Spinal cord (tissue), 10 donors: Measurements from ENCODE around the gene ATP2B2. TPM values are rescaled to one million over a fixed set of nuclear protein-coding genes. Genes with fewer than 3 reads are reported as not detected.

Experiments
- DNase-seq, 6 donors: peaks; one replicate each; pipeline versions ENCODE4 v3.0.0 to v3.0.0-alpha.2; 2013 to 2015; ENCODE audit warnings: low spot score in 6 of 6, low read depth in 4 of 6
- H3K27ac ChIP-seq: one replicate; pipeline ENCODE4 v1.5.1; 2013; ENCODE audit warnings: low read depth, low read length, control low read depth
- H3K27me3 ChIP-seq: one replicate; pipeline ENCODE4 v1.6.1; 2013; ENCODE audit warnings: low read length; ENCODE audit not compliant: control insufficient read depth, insufficient read depth
- H3K36me3 ChIP-seq: one replicate; pipeline ENCODE4 v1.6.1; 2013; ENCODE audit warnings: low read length; ENCODE audit not compliant: control insufficient read depth, insufficient read depth
- H3K4me1 ChIP-seq: one replicate; pipeline ENCODE4 v1.6.1; 2013; ENCODE audit warnings: low read length; ENCODE audit not compliant: control insufficient read depth, insufficient read depth
- H3K4me3 ChIP-seq: one replicate; pipeline ENCODE4 v1.5.1; 2013; ENCODE audit warnings: low read depth, low read length, control low read depth
- H3K9me3 ChIP-seq: one replicate; pipeline ENCODE4 v1.6.1; 2013; ENCODE audit warnings: low read length; ENCODE audit not compliant: control insufficient read depth, insufficient read depth
- WGBS: methylation state at CpG from one replicate; pipeline ENCODE4 v1.1.5; 2013; ENCODE audit warnings: missing lambda C conversion rate; ENCODE audit not compliant: insufficient coverage; 5-methylcytosine and 5-hydroxymethylcytosine counted together
- polyA plus RNA-seq, 2 donors: library from polyadenylated mRNA; unstranded; fragments of 120-200 nt; gene quantifications; one replicate each; pipeline ENCODE4 v1.2.1, GENCODE V29; 2013; ENCODE audit not compliant: insufficient read length in 2 of 2
- total RNA-seq, 2 donors: library from RNA; depleted of rRNA in 1 of 2; stranded (reverse); fragments of 120-200 nt in 1 of 2; fragments of >200 nt in 1 of 2; gene quantifications; one replicate each; pipeline versions ENCODE4 v1.2.3 to v1.2.4, GENCODE V29; 2013 to 2014
- donor health status: healthy.

Gene ATP2B2
- total and polyA plus RNA-seq, 4 donors = 25.2 to 94.5 (median 80.4) TPM

DNA sequence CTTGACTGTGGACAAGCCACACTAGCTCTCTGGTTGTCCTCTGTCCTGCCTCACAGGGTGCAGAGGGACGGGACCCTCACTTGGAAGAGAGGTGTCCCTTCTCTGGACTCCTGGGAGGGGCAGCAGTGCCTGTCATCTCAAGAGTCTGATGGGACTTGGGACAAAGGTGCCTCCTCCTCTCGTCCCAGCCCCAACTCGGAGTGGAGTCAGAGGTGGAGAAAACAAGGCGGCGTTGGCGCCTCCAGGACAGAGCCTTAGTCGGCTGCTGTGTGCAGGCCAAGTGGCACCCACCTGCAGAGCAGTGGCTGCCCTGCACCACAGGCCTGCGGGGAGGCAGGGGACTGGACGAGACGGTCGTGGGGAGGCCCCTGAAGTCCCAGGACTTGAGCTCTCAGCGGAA lies 175.1 kb downstream of the ATP2B2 start:
- no peak for DNase-seq
- Histone ChIP-seq H3K27me3 (no peaks in the 10 kb centered on the region), H3K4me1 (no peaks in the 10 kb centered on the region), H3K27ac (no peak overlapping the region), H3K4me3 (no peak overlapping the region), H3K36me3 (peaks cover 68% of the 10 kb centered on the region), H3K9me3 (no peaks in the 10 kb centered on the region)
- 76% methylated on average over 9 of the region's 12 CpGs for WGBS

- no peak overlapping the region for H3K27ac ChIP-seq
- no peak overlapping the region for H3K4me3 ChIP-seq
- no peaks in the 10 kb centered on the region for H3K27me3 ChIP-seq
- peaks cover 61% of the 10 kb centered on the region for H3K36me3 ChIP-seq
- no peak for DNase-seq
- no peaks in the 10 kb centered on the region for H3K4me1 ChIP-seq
- no peaks in the 10 kb centered on the region for H3K9me3 ChIP-seq
- 76% methylated on average over 12 of the region's 14 CpGs for WGBS
Observed at GRCh38 chr3:10329495-10330015, 175.8 kb downstream of the ATP2B2 start.

DNA sequence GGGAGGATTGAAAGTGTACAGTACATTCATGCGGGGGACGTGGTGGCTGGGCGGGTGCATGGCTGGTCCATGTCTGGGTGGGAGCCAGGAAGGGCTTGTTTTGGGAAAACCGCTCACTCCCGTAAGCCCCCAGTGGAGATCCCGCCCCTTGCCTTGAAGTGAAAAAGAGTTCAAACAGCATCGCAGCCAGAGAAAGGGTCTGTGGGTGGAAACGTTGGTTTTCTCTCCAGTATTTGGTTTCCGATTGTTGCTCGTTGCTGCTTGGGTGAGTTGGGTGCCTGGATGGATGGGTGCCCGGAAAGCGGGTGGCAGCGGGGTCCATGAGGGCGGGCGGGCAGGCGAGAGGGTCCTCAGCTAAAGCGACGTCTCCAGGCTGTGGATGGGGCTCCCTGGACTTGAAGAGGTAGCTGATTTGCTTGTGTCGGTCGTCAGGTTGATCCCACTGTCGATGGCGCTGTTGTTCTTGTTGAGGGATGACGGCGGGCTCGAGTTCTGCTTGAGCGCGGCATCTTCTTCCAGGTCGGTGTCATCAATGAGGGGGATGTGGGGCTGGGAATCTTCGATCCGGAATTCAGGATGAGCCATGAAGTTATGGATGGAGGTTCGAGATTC lies 176.8 kb downstream of the ATP2B2 start:
- Histone ChIP-seq H3K9me3 (no peaks in the 10 kb centered on the region), H3K27me3 (no peaks in the 10 kb centered on the region), H3K27ac (no peak overlapping the region), H3K4me1 (no peaks in the 10 kb centered on the region), H3K4me3 (no peak overlapping the region), H3K36me3 (peaks cover 51% of the 10 kb centered on the region)
- no peak for DNase-seq
- WGBS = 54% methylated on average over 30 of the region's 31 CpGs

DNA sequence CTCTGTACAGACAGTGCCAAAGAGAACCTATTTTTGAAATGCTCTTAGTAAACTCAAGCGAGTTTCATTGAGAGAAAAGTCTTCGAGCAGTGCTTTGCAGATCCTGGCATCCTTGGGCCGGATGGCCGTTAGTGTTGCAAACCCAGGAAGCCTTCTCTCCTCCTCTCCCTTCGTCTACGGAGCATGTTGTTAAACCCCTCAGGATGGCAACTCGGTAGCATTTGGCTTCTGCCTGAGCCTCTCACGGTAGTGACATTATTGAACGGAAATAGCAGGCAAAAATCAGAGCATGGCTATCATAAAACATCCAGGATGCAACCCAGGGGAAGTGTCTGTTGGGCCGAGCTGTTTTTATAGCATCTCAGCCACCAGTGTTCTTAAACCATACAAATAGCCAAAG lies 177.8 kb downstream of the ATP2B2 start:
- H3K9me3 ChIP-seq = no peaks in the 10 kb centered on the region
- H3K4me1 ChIP-seq = no peaks in the 10 kb centered on the region
- no peaks in the 10 kb centered on the region for H3K27me3 ChIP-seq
- no peak for DNase-seq
- H3K4me3 ChIP-seq = no peak overlapping the region
- 69% methylated on average over 9 of the region's 10 CpGs for WGBS
- no peak overlapping the region for H3K27ac ChIP-seq
- peaks cover 42% of the 10 kb centered on the region for H3K36me3 ChIP-seq

GRCh38 chr3:10322352-10322710 lies 183.1 kb downstream of the ATP2B2 start:
- no CpG with 5 or more reads among the region's 1 CpG for WGBS
- Histone ChIP-seq H3K4me3 (no peak overlapping the region), H3K4me1 (peaks cover 19% of the 10 kb centered on the region), H3K36me3 (peaks cover 22% of the 10 kb centered on the region), H3K27ac (no peak overlapping the region), H3K9me3 (no peaks in the 10 kb centered on the region), H3K27me3 (no peaks in the 10 kb centered on the region)
- DNase-seq = no peak

- Histone ChIP-seq H3K27ac (no peak overlapping the region), H3K4me3 (peak overlapping the region; percentile 100), H3K9me3 (no peaks in the 10 kb centered on the region), H3K27me3 (no peaks in the 10 kb centered on the region), H3K4me1 (peaks cover 19% of the 10 kb centered on the region), H3K36me3 (peaks cover 25% of the 10 kb centered on the region)
- 95% methylated on average over 4 of the region's 8 CpGs for WGBS
- DNase-seq = no peak
Observed at GRCh38 chr3:10321630-10322351, 183.6 kb downstream of the ATP2B2 start.

DNA sequence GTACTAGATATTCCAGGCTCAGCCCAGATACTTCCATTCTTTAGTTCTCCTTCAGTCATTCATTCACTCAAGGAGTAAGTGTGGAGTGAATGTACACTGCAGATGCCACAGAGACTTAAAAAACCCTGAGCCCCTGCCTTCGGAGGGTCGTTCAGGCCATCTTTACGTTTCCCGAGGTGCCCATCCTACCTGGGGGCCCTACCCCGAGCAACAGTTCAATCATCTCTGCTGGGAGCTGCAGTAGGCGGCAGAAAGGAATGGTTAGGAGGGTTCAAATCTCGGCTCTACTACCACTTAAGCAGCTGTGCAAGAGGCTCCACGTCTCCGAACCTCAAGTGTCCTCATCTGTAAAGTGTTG lies 185.1 kb downstream of the ATP2B2 start:
- no peaks in the 10 kb centered on the region for H3K9me3 ChIP-seq
- peak overlapping the region; percentile 100 for H3K4me3 ChIP-seq
- no peaks in the 10 kb centered on the region for H3K27me3 ChIP-seq
- peaks cover 31% of the 10 kb centered on the region for H3K36me3 ChIP-seq
- peaks cover 19% of the 10 kb centered on the region for H3K4me1 ChIP-seq
- WGBS = 0% methylated on average over 8 of the region's 9 CpGs
- H3K27ac ChIP-seq = peak overlapping the region; percentile 73
- DNase-seq = no peak

- Histone ChIP-seq H3K36me3 (peaks cover 36% of the 10 kb centered on the region), H3K27me3 (no peaks in the 10 kb centered on the region), H3K4me3 (peak overlapping the region; percentile 100), H3K9me3 (no peaks in the 10 kb centered on the region), H3K4me1 (peaks cover 19% of the 10 kb centered on the region), H3K27ac (no peak overlapping the region)
- 5% methylated on average over 2 of the region's 3 CpGs for whole genome bisulfite sequencing
- DNase-seq = no peak
Observed at GRCh38 chr3:10319804-10320203, 185.6 kb downstream of the ATP2B2 start.

GRCh38 chr3:10319251-10319650 lies 186.1 kb downstream of the ATP2B2 start:
- no peak overlapping the region for H3K4me3 ChIP-seq
- no peak overlapping the region for H3K27ac ChIP-seq
- WGBS = 76% methylated on average over 3 of the region's 6 CpGs
- peaks cover 19% of the 10 kb centered on the region for H3K4me1 ChIP-seq
- H3K9me3 ChIP-seq = no peaks in the 10 kb centered on the region
- no peaks in the 10 kb centered on the region for H3K27me3 ChIP-seq
- peaks cover 39% of the 10 kb centered on the region for H3K36me3 ChIP-seq
- no peak for DNase-seq

GRCh38 chr3:10317961-10318350 lies 187.4 kb downstream of the ATP2B2 start:
- 93% methylated on average over 3 of the region's 3 CpGs for WGBS
- DNase-seq = no peak
- Histone ChIP-seq H3K4me1 (peaks cover 19% of the 10 kb centered on the region), H3K4me3 (no peak overlapping the region), H3K9me3 (no peaks in the 10 kb centered on the region), H3K27me3 (no peaks in the 10 kb centered on the region), H3K36me3 (peaks cover 48% of the 10 kb centered on the region), H3K27ac (no peak overlapping the region)
